ENCODE measurements around the gene NUAK1.

Gene NUAK1

DNA sequence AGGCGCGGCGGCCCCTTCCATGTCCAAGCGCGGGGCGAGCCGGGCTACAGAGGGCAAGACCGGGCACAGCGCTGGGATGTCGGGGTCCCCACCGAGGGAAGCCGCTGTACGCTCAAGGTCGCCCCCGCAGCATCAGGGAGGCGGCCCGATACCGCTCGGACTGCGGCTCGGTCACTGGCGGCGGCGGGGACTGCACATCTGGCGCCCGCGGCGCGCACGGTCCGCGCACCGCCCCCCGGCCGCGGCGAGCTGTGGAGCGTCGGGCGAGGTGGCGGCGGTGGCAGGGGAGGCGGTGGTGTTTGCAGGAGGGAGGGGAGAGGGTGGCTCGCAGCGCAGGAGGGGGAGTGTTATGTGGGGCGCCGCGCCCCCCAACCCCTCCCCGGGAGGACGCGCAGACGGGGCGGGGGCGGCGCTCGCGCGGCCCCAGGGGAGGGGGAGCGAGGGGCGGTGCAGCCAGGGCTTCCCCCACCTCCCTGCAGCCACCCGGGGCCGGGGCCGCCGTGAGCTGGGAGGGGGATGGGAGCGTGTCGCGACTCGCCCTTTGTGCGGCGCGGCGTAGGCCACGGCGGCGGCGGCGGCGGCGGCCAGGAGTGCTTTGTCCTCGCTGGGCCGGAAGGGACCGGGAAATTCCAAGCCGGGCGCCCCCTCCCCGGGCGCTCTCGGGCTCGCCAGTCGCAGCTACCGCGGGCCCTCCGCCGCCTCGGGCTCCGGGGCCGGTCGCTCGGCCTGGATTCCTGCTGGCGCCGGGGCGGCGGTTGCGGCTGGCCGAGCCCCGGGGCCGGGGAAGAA lies at the start of gene NUAK1:
Gene NUAK1 (minus strand): TSS at position 322 of the 789 bp plus-strand sequence. CDS start 301 bp downstream, at position 21.
- DNase-seq (ENCODE audit: low spot score): peak; percentile 75

DNA sequence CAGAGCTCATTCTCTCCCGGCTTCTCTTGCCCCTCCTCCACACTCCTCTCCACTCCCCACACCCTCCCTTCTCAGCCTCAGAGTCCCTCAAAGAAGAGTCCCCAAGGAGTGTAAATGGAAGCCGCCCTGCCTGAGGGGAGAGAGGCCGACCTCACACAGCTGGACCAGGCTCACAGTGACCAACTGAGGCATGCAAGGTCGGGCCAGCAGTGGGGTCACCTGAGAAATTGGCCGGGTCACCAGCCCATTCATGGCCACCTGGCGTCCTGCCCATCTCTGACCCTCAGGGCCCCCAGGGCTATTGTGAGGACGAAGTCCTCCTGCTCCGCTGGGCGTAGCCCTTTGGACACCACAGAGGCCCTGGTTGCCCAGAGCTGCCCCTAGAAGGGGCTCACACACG lies 49.5 kb upstream of the NUAK1 start:
- no peak for DNase-seq (ENCODE audit: low spot score)

DNA sequence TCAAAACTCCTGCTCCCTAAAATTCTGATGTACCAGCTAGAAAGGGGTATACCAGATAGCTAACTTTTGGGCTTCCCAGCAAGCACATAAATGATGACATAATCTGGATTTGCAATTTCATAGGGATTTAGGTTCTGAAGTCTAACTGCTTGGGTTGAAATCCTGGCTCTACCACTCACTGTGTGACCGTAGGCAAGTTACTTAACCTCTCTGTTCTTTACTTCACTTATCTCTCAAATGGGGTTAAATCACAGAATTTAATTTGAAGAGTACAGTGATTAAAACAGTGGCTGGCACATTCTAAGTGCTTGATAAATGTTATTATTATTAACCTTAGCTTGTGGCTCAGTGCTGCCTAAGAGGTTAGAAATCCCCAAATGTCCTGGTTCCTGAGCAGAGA lies 49.1 kb upstream of the NUAK1 start:
- DNase-seq (ENCODE audit: low spot score): no peak

DNA sequence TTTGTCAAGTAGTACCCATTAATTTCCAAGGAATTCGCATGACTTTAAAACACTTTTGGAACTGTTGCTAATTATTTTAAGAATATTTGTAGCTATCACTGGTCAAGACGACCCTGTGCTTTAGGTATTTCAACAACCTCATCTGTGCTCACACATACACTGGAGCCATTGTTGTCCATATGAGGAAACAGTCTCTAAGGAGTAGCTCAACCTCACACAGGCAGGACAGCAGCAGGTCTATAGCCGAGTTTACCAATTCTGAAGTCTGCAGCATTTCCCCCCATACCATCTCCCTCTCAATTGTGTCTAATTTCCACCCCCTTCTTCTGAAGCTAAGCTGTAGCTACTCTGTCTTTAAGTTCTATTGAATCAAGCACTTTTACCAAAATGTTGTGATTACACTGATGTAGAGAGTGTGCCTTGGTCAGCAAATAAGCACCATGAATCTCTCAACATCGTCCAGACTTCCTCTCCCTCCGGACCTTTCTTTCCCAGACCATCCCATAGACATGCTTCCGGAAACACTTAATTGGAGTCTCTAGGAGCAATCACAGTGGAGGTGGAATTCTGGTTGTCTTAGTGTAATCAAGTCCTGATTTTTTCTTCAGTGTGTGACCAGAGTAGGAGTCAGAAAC lies 48.5 kb upstream of the NUAK1 start:
- no peak for DNase-seq (ENCODE audit: low spot score)

DNA sequence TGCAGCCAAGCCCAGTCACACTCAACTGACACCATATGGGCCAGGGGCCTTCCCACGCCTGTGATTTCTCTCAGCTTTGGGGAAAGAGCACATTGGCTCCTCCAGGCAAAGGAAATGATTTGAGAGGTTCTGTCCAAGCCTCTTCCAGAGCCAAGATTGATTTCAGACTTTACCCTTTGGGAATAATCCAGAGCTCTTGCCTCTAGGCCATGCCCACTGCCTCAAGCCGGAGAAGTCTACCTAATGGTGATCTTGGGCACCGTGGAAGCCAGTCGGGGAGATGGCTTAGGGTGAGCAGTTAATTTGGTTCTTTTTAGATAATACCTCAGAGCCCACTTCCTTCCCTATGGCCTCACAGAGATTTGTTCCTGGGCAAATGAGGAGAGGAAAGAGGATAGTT lies 45.0 kb upstream of the NUAK1 start:
- no peak for DNase-seq (ENCODE audit: low spot score)

DNA sequence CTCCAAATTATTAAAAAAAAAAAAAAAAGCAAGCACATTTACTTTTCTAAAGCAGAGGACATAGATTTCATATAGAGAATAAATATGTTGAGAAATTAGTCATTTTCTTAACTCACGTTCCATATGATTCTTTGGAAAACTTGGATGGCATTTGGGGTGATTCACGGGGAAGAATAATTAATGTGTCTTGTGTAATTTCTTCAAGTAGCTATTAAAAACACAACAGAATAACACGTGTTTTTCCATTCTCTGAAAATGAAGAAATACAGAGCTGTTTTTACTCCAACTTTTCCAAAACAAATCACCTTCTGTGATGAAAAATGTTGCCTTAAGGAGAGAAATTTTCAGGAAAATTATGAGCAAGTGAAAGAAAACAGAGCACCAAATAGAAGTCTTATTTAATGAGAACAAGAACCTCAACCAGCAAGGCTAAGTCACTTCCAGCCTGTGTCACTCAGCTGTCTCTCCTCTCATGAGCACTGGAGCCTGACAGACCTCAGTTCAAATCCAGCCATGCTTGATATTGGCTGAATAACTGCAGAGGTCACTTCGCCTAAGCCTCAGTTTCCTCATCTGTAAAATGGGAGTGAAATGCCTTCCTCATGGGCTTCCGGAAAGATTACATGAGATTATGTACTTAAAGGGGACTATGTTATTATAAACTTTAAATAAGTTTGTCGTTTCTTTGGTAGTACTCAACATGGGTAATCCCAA lies 42.8 kb upstream of the NUAK1 start:
- DNase-seq (ENCODE audit: low spot score): no peak

DNA sequence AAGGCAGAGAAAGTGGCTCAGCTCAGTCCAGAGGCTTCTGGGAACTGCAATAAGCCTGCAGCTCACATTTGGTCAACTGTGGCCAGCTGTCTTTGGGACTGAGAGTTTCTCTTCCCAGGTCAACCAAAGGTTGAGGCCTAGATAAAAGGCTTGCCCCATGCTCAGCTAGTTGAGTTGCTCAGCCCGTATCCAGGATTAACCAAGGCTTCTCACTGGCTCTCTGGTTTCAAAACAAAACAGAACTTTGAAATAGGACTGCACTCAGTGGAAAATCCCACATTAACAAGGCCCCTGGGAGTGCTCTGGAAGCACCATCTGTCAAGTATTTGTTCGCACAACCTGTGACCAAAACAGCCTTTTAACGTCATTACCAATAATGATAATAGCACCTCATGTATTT lies 40.3 kb upstream of the NUAK1 start:
- no peak for DNase-seq (ENCODE audit: low spot score)

DNA sequence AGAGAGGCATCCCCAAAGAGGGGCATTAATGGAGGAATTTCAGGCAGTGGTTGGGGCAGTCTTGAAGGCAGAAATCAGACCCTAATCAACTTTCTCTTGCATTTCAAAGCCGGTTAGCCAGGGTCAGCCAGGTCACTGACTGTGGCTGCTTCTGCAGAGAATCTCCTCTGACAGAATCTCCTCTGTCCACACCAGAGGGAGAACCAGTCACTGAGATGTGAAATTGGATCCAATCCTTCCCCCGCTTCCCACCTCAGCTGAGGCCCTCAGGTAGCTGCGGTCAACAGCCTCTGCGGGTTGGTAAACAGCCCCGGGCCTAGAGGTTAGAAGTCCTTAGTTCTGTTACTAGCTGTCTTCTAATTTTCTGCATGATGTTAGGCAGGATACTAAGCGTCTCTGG lies 39.8 kb upstream of the NUAK1 start:
- DNase-seq (ENCODE audit: low spot score): no peak

DNA sequence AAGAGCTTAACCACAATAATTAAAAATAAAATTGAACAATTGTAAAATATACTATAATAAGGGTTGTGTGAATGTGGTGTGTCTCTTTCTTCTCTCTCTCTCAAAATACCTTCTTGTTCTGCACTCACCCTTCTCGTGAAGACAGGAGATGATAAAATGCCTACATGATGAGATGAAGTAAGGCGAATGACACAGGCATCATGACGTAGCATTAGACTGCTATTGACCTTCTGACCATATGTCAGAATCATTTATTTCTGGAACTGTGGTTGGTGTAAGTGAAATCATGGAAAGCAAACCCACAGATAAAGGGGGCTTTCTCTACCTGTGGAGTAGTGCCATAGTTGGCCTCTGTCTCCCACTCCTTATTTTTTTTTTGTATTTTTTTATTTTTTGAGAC lies 37.8 kb upstream of the NUAK1 start:
- no peak for DNase-seq (ENCODE audit: low spot score)

DNA sequence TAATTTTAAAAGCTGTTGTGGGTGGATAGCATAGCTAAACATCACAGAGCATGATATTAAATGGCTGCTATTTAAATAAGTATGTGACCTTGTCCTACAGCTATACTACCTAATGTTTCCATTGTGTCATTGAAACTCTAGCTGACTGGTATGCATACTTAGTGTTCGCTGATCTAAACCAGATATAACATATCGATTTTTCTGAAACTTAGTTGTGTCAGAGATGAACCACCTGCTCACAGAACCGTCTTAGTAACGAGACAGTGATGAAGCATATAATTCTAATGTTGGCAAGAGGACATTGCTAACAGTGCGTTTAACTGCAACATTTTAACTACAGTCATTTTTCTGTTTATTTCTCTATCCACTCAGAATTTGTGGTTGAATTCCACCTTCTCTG lies 36.1 kb upstream of the NUAK1 start:
- DNase-seq (ENCODE audit: low spot score): no peak

DNA sequence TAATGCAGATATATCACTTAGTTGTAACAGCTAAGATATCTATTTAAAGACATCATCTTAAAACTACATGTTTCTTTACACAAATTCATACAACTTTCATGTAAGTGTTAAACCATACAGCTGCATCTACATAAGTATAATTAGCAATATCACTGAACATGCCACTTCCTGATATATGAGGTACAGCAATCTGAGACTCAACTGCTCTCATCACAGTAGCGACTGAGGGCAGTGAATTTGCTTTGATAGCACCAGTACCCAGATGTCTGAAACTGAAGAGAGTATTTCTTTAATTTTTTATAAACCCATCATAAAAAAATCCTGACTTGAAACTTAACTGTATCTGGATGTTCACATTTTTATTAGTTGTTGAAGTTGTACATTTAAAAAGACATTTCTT lies 34.7 kb upstream of the NUAK1 start:
- DNase-seq (ENCODE audit: low spot score): no peak

DNA sequence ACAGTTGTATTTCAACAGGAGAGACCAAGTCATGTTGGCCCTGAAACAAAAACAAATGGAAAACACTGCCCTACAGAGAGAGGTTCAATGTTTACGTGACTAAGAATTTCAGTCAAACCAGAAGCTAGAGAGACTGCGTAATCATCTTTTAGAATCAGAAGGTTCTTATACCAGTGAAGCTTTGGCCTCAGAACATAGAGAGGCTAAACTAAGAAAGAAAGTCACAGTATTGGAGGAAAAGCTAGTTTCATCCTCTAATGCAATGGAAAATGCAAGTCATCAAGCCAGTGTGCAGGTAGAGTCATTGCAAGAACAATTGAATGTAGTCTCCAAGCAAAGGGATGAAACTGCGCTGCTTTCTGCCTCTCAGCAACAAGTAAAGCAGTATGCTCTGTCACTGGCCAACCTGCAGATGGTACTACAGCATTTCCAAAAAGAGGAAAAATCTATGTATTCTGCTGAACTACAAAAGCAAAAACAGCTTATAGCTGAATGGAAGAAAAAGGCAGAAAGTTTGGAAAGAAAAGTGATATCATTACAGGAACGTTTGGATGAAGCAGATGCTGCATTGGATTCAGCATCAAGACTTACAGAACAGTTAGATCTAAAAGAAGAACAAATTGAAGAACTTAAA lies 32.5 kb upstream of the NUAK1 start:
- no peak for DNase-seq (ENCODE audit: low spot score)

DNA sequence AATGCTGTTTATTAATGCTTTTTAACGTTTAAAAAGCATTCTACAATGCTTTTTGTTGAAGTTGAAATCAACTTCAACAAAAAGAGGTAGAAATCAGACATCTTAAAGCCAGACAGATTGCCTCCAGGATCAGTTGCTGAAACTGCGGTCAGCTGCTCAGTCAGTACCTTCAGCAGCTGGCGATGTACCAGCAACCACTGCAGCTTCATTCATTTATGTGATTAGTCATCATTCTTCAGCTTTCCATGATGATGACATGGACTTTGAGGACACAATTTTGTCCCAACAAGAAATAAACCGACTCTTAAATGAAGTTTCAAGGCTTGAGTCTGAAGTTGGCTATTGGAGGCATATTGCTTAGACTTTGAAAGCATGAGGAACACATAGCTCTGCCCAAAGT lies 31.5 kb upstream of the NUAK1 start:
- DNase-seq (ENCODE audit: low spot score): peak; percentile 19

DNA sequence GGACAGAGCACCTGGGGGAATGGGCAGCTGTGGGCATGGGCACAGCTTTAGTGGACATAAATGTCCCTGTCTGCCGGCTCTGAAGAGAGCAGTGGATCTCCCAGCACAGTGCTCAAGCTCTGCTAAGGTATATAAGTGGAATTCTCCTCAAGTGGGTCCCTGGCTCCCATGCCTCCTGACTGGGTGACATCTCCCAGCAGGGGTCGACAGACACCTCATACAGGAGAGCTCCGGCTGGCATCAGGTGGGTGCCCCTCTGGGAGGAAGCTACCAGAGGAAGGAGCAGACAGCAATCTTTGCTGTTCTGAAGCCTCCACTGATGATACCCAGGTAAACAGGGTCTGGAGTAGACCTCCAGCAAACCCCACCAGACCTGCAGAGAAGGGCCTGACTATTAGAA lies 25.0 kb upstream of the NUAK1 start:
- no peak for DNase-seq (ENCODE audit: low spot score)

DNA sequence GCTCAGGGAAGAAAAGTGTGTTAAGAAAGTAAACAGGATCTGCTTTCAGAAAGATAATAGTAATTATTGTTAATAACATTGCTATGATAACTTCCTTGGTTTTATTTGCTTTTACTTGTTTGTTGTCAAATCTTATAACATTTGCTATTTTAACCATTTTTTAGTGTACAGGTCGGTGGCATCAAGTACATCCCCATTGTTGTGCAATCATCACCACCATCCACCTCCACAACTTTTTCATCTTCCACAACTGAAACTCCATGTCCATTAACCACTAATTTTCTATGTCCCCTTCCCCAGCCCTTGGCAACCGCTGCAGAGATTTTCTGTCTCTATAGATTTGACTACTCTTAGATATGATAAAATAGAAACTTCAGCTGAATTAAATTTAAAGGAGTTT lies 22.7 kb upstream of the NUAK1 start:
- DNase-seq (ENCODE audit: low spot score): no peak

DNA sequence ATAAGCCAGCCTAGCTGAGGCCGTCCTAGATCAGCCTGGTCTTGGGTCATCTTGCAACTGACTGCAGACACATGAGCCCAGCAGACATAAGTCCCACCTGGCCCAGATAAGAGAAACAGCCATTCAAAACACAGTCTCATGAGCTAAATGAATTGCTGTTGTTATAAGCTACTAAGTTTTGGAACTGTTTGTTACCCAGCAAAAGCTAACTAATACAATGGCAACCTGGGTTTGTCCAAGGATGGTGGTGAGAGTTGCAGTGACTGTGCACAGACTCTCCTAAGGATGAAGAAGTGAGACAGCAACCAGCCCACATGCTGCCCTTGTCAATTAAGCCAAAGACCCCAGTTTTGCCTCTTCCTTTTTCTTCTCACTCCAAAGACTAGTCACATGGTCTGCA lies 22.2 kb upstream of the NUAK1 start:
- DNase-seq (ENCODE audit: low spot score): no peak

DNA sequence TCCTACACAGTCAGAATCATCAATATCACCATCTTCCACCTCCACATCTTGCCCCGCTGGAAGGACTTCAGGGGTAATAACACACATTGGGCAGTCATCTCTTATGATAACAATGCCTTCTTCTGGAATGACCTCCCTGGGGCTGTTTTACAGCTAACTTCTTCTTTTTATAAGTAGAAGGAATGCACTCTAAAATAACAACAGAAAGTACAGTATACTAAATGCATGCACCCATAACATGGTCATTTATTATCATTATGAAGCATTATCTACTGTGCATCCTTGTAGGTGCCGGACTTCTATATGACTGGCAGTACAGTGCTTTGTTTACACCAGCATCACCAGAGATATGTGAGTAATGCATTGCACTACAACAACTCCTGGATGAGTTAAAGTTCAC lies 19.0 kb upstream of the NUAK1 start:
- DNase-seq (ENCODE audit: low spot score): no peak

DNA sequence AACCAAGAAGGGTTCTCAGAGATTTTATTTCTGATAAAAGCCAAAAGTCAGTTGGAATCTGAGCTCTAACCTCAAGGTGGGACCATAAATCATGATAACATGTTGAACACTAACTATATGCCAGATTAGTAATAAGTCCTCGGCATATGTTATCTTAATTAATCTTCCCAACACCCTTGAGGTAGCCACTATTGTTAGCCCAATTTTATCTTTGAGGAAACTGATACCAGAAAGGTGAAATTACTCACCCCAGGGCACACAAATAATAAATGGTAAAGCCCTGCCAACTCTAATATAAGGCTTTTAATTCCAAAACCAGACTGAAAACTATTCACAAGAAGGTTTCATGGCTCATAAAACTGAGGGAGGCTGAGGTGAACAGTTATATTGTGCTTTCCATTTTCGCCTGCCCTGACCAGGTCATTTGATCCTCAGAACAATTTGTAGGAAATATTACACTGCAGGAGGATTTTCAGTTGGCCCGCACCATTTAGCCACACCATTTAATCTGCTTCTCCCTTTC lies 16.1 kb upstream of the NUAK1 start:
- DNase-seq (ENCODE audit: low spot score): no peak

DNA sequence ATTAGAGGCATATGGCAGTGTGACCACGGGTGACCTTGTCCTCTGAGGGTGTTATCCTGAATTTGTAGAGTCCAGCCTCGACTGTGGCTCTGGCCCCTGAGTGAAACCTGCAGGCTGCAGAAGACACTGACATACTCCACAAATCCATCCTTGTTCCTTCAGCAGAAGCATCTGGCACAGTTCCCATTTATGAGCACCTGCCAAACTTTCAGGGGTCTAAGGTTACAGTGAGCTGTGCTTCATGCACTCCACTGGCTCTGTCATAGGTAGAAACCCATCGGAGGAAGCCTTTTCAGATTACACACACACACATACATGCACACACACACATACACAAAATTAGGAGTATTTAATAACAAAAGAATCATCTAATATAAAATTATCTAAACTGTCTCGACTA lies 13.6 kb upstream of the NUAK1 start:
- no peak for DNase-seq (ENCODE audit: low spot score)

DNA sequence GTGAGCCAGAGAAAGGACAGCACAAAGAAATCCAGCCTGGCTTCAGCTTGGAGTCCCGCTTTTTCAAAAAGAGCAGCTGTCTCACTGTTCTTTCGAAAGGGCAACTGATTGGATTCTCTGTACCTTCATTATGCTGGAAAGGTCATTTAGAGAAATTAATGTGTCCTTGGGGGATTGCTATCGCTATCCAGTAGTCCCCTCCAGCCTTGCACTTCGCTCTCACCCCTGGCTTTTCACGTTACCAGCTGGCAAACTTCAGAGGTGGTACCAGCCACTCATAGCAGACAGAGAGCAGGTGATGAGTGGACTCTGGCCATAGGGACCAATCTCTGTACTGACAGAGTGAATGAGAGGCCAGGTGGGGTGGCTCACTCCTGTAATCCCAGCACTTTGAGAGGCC lies 11.8 kb upstream of the NUAK1 start:
- no peak for DNase-seq (ENCODE audit: low spot score)

DNA sequence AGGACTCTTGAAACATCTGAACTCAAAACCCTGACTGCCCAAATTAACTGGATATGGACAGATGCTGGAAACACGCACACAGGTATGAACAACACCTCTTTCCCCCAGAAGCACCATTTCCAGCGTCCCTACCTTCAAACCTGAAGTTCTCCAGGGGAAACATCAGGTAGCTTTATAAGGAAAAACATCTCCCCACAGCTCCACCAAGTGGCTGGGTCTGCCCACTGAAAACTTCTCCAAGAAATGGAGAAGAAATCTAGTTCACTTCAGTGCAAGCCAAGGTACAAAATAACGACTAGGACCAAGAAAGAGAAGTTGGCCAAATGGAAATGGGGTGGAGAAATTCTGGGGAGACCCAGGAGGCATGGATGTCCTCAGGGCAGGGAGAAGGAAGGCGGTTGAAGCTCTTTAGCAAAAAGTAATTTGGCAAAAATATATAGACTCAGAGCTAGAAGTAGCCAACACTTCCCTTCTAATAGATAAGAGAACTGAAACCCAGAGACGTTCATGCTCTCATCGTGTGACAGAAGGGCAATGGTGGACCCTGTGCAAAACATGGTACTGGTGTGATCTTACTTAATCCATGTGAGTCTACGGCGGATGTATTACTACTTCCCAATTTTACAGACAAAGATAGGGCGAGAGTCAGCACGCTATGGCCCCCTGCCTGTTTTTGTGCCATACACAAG lies 10.5 kb upstream of the NUAK1 start:
- no peak for DNase-seq (ENCODE audit: low spot score)

DNA sequence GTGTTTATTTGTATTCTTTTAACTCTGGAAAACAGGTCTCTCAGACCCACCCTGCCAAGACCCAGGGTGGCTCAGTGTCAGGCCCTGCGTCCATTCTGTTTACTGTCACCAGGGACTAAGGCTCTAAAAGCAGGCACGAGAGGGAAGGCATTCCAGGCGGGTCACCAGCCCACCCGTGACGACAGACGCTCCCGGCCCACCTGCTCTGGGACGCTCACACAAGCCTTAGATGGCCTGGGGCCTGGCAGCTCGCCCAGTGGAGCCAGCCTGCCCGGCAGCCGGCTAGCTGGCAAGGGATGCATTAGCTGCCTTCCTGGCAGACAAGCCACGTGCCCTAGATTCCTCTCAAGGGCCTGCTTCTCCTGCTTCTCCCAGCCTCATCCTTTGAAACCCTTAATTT lies 9.2 kb upstream of the NUAK1 start:
- no peak for DNase-seq (ENCODE audit: low spot score)

All from hepatic stellate cell (primary cell).